CD8-positive, alpha-beta memory T cell (primary cell): ENCODE measurements around the gene APP. TPM values are rescaled to one million over a fixed set of nuclear protein-coding genes. Genes with fewer than 3 reads are reported as not detected.

Experiments used
- CTCF ChIA-PET: fragments of 350-600 bp; sonication (Branson Sonifier 250); formaldehyde crosslinking; loops from one replicate; lab custom pipeline; 2021; ENCODE audit warnings: antibody characterized with exemption; lab: Charles Lee
- POLR2A ChIA-PET: fragments of 350-600 bp; sonication (Branson Sonifier 250); formaldehyde crosslinking; loops from one replicate; lab custom pipeline; 2021; ENCODE audit warnings: antibody characterized with exemption; lab: Charles Lee
- DNase-seq, 5 donors: peaks; one replicate each; pipeline versions ENCODE4 v3.0.0 to v3.0.0-alpha.2; 2020 to 2022; ENCODE audit warnings: mixed read lengths in 1 of 5
- H3K27ac ChIP-seq: one replicate; pipeline ENCODE4 v1.7.0; 2013; ENCODE audit warnings: low read depth, mild to moderate bottlenecking, low read length, moderate library complexity
- H3K27me3 ChIP-seq: 2 replicates; pipeline ENCODE4 v1.7.0; 2013; ENCODE audit warnings: low read length, mild to moderate bottlenecking; ENCODE audit not compliant: insufficient read depth, poor library complexity, severe bottlenecking
- H3K36me3 ChIP-seq: 2 replicates; pipeline ENCODE4 v1.7.0; 2013; ENCODE audit warnings: mild to moderate bottlenecking, low read length, moderate library complexity; ENCODE audit not compliant: insufficient read depth
- H3K4me1 ChIP-seq: 2 replicates; pipeline ENCODE4 v1.7.0; 2013; ENCODE audit warnings: mild to moderate bottlenecking, low read length, moderate library complexity; ENCODE audit not compliant: insufficient read depth
- H3K4me3 ChIP-seq: 2 replicates; pipeline ENCODE4 v1.7.0; 2013; ENCODE audit warnings: mild to moderate bottlenecking, low read length
- H3K9me3 ChIP-seq: 2 replicates; pipeline ENCODE4 v1.7.0; 2013; ENCODE audit warnings: mild to moderate bottlenecking, low read length
- H3K27ac Mint-ChIP-seq, 8 donors: one replicate each; pipeline ENCODE4 v1.8.0; 2020 to 2021; ENCODE audit warnings: mixed read lengths in 8 of 8, mild to moderate bottlenecking in 6 of 8, inconsistent platforms in 3 of 8, moderate library complexity in 3 of 8
- H3K27me3 Mint-ChIP-seq, 2 donors: one replicate each; pipeline ENCODE4 v1.8.0; 2020 to 2021; ENCODE audit warnings: mixed read lengths in 2 of 2, mild to moderate bottlenecking in 1 of 2, moderate library complexity in 1 of 2
- H3K36me3 Mint-ChIP-seq, 3 donors: one replicate each; pipeline ENCODE4 v1.8.0; 2020 to 2021; ENCODE audit warnings: mixed read lengths in 3 of 3, inconsistent platforms in 1 of 3, mild to moderate bottlenecking in 1 of 3
- H3K4me1 Mint-ChIP-seq, 3 donors: one replicate each; pipeline ENCODE4 v1.8.0; 2020 to 2021; ENCODE audit warnings: mixed read lengths in 3 of 3, inconsistent platforms in 1 of 3, mild to moderate bottlenecking in 1 of 3
- H3K4me3 Mint-ChIP-seq, 7 donors: one replicate each; pipeline ENCODE4 v1.8.0; 2020 to 2021; ENCODE audit warnings: mixed read lengths in 7 of 7, mild to moderate bottlenecking in 6 of 7, moderate library complexity in 4 of 7, inconsistent platforms in 2 of 7
- H3K9me3 Mint-ChIP-seq, 5 donors: one replicate each; pipeline ENCODE4 v1.8.0; 2020 to 2022; ENCODE audit warnings: mixed read lengths in 5 of 5, mild to moderate bottlenecking in 3 of 5, moderate library complexity in 2 of 5, inconsistent platforms in 1 of 5
- polyA plus RNA-seq: library from polyadenylated mRNA; unstranded; fragments of 300-500 nt; fragmentation: Illumina TruSeq; gene quantifications from one replicate; pipeline ENCODE4 v1.2.3, GENCODE V29; 2021
- total RNA-seq, 2 experiments: library from RNA; stranded (reverse); gene quantifications; one replicate each; pipeline ENCODE4 v1.2.3, GENCODE V29; 2021

APP gene
- total and polyA plus RNA-seq, 3 experiments from 2014 or later = 5.3 to 15.3 (median 15.2) TPM

- ChIA-PET CTCF (no interaction called here), POLR2A (no interaction called here)
- Histone ChIP-seq H3K4me1 (no peaks in the 10 kb centered on the region), H3K4me3 (no peak overlapping the region), H3K9me3 (no peaks in the 10 kb centered on the region), H3K36me3 (no peaks in the 10 kb centered on the region), H3K27me3 (no peaks in the 10 kb centered on the region), H3K27ac (no peak overlapping the region)
- no peaks in the 10 kb centered on the region for H3K36me3 Mint-ChIP-seq
- H3K9me3 Mint-ChIP-seq = no peaks in the 10 kb centered on the region
- H3K4me3 Mint-ChIP-seq = no peak overlapping the region
- H3K27ac Mint-ChIP-seq = no peak overlapping the region
- H3K4me1 Mint-ChIP-seq = peaks cover 0 to 3% (median 0%) of the 10 kb centered on the region in 3 donors
- no peaks in the 10 kb centered on the region for H3K27me3 Mint-ChIP-seq
- no peak for DNase-seq
Measured at GRCh38 chr21:26060335-26061115, 110.0 kb downstream of the APP start.

- Histone ChIP-seq H3K4me3 (no peak overlapping the region), H3K9me3 (no peaks in the 10 kb centered on the region), H3K27ac (no peak overlapping the region), H3K27me3 (no peaks in the 10 kb centered on the region), H3K36me3 (no peaks in the 10 kb centered on the region), H3K4me1 (no peaks in the 10 kb centered on the region)
- Mint-ChIP-seq H3K27ac (no peak overlapping the region), H3K27me3 (no peaks in the 10 kb centered on the region), H3K4me3 (no peak overlapping the region), H3K9me3 (no peaks in the 10 kb centered on the region), H3K36me3 (no peaks in the 10 kb centered on the region), H3K4me1 (peaks cover 0 to 3% (median 0%) of the 10 kb centered on the region in 3 donors)
- ChIA-PET CTCF (no interaction called here), POLR2A (no interaction called here)
- no peak for DNase-seq
Measured at GRCh38 chr21:26057477-26058170, 112.9 kb downstream of the APP start.

GRCh38 chr21:26055841-26056264 is 114.7 kb downstream of the APP start:
- no peak overlapping the region for H3K27ac ChIP-seq
- no peak for DNase-seq
- H3K4me1 ChIP-seq = no peaks in the 10 kb centered on the region
- POLR2A ChIA-PET = no interaction called here
- H3K4me3 Mint-ChIP-seq = no peak overlapping the region
- H3K9me3 Mint-ChIP-seq = no peaks in the 10 kb centered on the region
- H3K4me3 ChIP-seq = no peak overlapping the region
- H3K9me3 ChIP-seq = no peaks in the 10 kb centered on the region
- no peaks in the 10 kb centered on the region for H3K36me3 ChIP-seq
- H3K27ac Mint-ChIP-seq = peak overlapping the region in 2 of 8 donors; percentile 3 to 54
- no peaks in the 10 kb centered on the region for H3K27me3 Mint-ChIP-seq
- H3K4me1 Mint-ChIP-seq = peaks cover 0 to 3% (median 0%) of the 10 kb centered on the region in 3 donors
- peaks cover 0 to 2% (median 1%) of the 10 kb centered on the region in 3 donors for H3K36me3 Mint-ChIP-seq
- CTCF ChIA-PET = no interaction called here
- H3K27me3 ChIP-seq = no peaks in the 10 kb centered on the region

DNA sequence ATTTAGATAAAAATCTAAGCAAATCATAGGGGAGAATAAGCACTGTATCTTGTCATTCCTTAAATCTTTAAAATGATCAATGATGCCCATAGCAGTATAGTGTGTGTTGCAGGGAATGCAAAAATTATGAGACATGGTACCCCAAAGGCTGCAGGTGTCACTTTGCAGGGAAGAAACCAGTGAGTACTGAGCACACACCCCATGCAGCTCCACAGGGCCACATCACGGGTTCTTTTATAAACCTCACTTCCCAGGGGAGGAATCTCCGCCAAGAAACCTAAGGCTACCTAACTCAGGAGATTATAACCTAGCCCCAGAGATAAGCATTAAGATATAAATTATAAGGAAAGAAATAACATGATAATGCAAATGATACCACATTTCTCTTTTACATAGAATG is 115.6 kb downstream of the APP start:
- H3K4me1 Mint-ChIP-seq = peaks cover 0 to 3% (median 0%) of the 10 kb centered on the region in 3 donors

GRCh38 chr21:26052057-26052456 is 118.5 kb downstream of the APP start:
- no peak overlapping the region for H3K27ac ChIP-seq
- no peaks in the 10 kb centered on the region for H3K4me1 ChIP-seq
- H3K27me3 ChIP-seq = no peaks in the 10 kb centered on the region
- peaks cover 0 to 3% (median 0%) of the 10 kb centered on the region in 3 donors for H3K4me1 Mint-ChIP-seq
- H3K9me3 Mint-ChIP-seq = no peaks in the 10 kb centered on the region
- H3K27me3 Mint-ChIP-seq = no peaks in the 10 kb centered on the region
- no peaks in the 10 kb centered on the region for H3K36me3 ChIP-seq
- H3K36me3 Mint-ChIP-seq = peaks cover 3 to 5% (median 4%) of the 10 kb centered on the region in 3 donors
- CTCF ChIA-PET = interaction anchor here (1.4 kb wide), 1 partner anchor 14 kb away, joined by 3 read pairs; no protein-coding TSS in a partner anchor
- no peak overlapping the region for H3K27ac Mint-ChIP-seq
- POLR2A ChIA-PET = no interaction called here
- no peak overlapping the region for H3K4me3 Mint-ChIP-seq
- H3K4me3 ChIP-seq = no peak overlapping the region
- DNase-seq = no peak
- no peaks in the 10 kb centered on the region for H3K9me3 ChIP-seq

More for the DNA sequence above, 115.6 kb downstream of the APP start:
- no peak overlapping the region for H3K4me3 ChIP-seq
- CTCF ChIA-PET = no interaction called here
- H3K4me3 Mint-ChIP-seq = no peak overlapping the region
- no peaks in the 10 kb centered on the region for H3K36me3 ChIP-seq
- POLR2A ChIA-PET = interaction anchor here (0.6 kb wide), 1 partner anchor 9 kb away, joined by 3 read pairs; no protein-coding TSS in a partner anchor
- no peak overlapping the region for H3K27ac ChIP-seq
- no peaks in the 10 kb centered on the region for H3K9me3 Mint-ChIP-seq
- H3K27me3 ChIP-seq = no peaks in the 10 kb centered on the region
- no peaks in the 10 kb centered on the region for H3K4me1 ChIP-seq
- no peaks in the 10 kb centered on the region for H3K27me3 Mint-ChIP-seq
- H3K36me3 Mint-ChIP-seq = peaks cover 0 to 3% (median 3%) of the 10 kb centered on the region in 3 donors
- no peak overlapping the region for H3K27ac Mint-ChIP-seq
- no peak for DNase-seq
- no peaks in the 10 kb centered on the region for H3K9me3 ChIP-seq

- peaks cover 0 to 3% (median 0%) of the 10 kb centered on the region in 3 donors for H3K4me1 Mint-ChIP-seq
- peaks cover 0 to under 1% (median 0%) of the 10 kb centered on the region in 5 donors for H3K9me3 Mint-ChIP-seq
- peaks cover 5 to 12% (median 5%) of the 10 kb centered on the region in 3 donors for H3K36me3 Mint-ChIP-seq
- H3K4me3 Mint-ChIP-seq = no peak overlapping the region
- Histone ChIP-seq H3K27ac (no peak overlapping the region), H3K36me3 (no peaks in the 10 kb centered on the region), H3K27me3 (no peaks in the 10 kb centered on the region), H3K4me3 (no peak overlapping the region), H3K4me1 (no peaks in the 10 kb centered on the region), H3K9me3 (no peaks in the 10 kb centered on the region)
- H3K27me3 Mint-ChIP-seq = no peaks in the 10 kb centered on the region
- ChIA-PET POLR2A (no interaction called here), CTCF (no interaction called here)
- no peak overlapping the region for H3K27ac Mint-ChIP-seq
- DNase-seq = no peak
Measured at GRCh38 chr21:26050857-26051256, 119.7 kb downstream of the APP start.

DNA sequence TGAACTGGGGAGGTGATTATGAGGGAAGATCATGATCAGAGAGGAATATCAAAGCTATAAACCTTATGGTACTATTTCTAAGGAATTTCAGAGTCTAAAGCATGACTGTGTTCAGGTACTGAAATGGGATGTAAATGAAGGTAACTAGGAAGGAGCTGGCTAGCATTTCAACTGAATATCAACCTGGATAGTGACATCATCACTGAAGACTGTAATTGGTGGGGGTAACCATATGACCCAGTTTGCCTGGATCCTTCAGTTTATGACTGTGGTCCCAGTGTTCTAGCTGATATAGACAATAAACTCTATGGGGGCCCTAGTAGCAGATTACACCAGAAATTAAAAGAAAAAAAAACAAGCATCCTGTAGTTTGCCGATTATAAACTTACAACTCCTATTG is 120.8 kb downstream of the APP start:
- no peaks in the 10 kb centered on the region for H3K9me3 ChIP-seq
- H3K27me3 ChIP-seq = no peaks in the 10 kb centered on the region
- no peaks in the 10 kb centered on the region for H3K4me1 Mint-ChIP-seq
- H3K27me3 Mint-ChIP-seq = no peaks in the 10 kb centered on the region
- H3K9me3 Mint-ChIP-seq = peaks cover 0 to 2% (median 0%) of the 10 kb centered on the region in 5 donors
- H3K36me3 ChIP-seq = no peaks in the 10 kb centered on the region
- no peak overlapping the region for H3K4me3 ChIP-seq
- no peak overlapping the region for H3K4me3 Mint-ChIP-seq
- POLR2A ChIA-PET = no interaction called here
- no peak overlapping the region for H3K27ac Mint-ChIP-seq
- peaks cover 5 to 15% (median 5%) of the 10 kb centered on the region in 3 donors for H3K36me3 Mint-ChIP-seq
- no peak for DNase-seq
- no peaks in the 10 kb centered on the region for H3K4me1 ChIP-seq
- CTCF ChIA-PET = no interaction called here
- H3K27ac ChIP-seq = no peak overlapping the region
